Astrocyte (in vitro differentiated cells and primary cell): ENCODE measurements around the gene GALK2.

Experiments used
- CTCF ChIP-seq: IDR thresholded peaks from 2 replicates; pipeline ENCODE4 v1.5.1; 2011; ENCODE audit warnings: low read depth, mild to moderate bottlenecking, inconsistent platforms, low read length, moderate library complexity; ENCODE audit not compliant: insufficient read depth
- EZH2 ChIP-seq: IDR thresholded peaks from 2 replicates; pipeline ENCODE4 v1.6.1; 2012; ENCODE audit warnings: mild to moderate bottlenecking, low read length, inconsistent platforms; ENCODE audit not compliant: insufficient read depth

- TF ChIP-seq CTCF (no peak), EZH2 (no peak)
Measured at GRCh38 chr15:49242820-49243219, 72.8 kb downstream of the GALK2 start.
